Measurements from ENCODE around the gene KLF2. TPM values are rescaled to one million over a fixed set of nuclear protein-coding genes. Genes with fewer than 3 reads are reported as not detected.

KLF2 gene
- total and polyA plus RNA-seq, 2 donors (not counting 1 experiment from before 2014, with no cell fraction given) = 6.7 to 19.2 TPM

DNA sequence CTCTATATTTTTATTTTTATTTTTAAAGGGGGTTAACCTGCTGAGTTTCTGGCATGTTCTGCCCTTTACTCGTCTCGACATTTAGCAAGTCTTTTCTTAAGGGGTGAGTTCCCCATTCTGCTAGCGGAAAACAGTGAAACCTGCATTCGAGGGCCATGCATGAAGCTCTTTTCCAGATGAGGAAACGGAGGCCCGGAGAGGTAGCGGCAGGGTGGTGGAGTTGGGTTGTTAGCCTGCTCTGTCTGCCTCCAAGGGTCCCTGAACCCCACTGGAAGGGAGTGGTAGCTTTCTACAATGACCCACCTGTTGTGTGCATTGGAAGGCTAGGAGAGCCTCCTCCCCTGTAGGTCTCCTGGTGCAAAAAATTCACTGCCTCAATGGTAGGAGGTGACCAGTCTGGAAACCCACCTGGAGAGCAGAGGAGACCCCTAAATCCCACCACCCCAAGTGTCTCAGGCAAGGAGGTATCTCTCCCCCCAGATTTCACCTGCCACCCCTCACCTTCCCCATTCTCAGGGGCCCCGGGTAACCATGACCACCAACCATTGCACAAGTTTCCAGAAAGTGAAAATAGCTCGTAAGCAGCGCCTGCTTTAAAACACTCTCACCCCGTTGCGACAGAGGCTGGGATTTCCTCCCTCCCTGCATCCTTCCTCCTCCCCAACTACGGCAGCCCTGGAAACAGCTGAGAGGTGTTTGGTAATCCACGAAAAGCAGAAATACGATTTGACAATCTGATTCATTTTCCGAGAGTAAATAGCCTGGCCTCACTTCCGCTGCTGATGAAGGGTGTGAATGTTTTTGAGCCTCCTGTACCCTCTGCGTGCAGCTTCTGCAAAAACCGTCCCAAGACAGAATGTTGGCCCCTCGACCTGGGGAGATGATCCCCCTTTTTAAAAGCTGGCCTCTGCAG, 3.5 kb downstream of the KLF2 start:
- Histone ChIP-seq H3K4me3 (replicated peaks in 1 of 4; ENCODE audit: control extremely low read depth in 1 of 4, insufficient read depth in 1 of 4, low read depth in 3 of 4, low read length in 4 of 4) (peak overlapping the region in 3 of 4 experiments; percentile 11 to 37 (median 21)), H4K20me1 (ENCODE audit: control insufficient read depth, extremely low read depth, insufficient read depth, low read length) (no peaks in the 10 kb centered on the region), H3K4me1 (ENCODE audit: control insufficient read depth, extremely low read depth, insufficient read depth, low read length) (peaks cover 11% of the 10 kb centered on the region), H2AFZ (ENCODE audit: low read length) (no peak overlapping the region), H3K27me3 (ENCODE audit: control insufficient read depth, insufficient read depth, low read length) (no peaks in the 10 kb centered on the region), H3K9ac (ENCODE audit: insufficient read depth, low read length) (peak overlapping the region; percentile 41), H3K4me2 (ENCODE audit: extremely low read depth, insufficient read depth, low read length) (peak overlapping the region; percentile 51), H3K79me2 (ENCODE audit: control insufficient read depth, insufficient read depth, low read length) (peaks cover 22% of the 10 kb centered on the region), H3K9me3 (ENCODE audit: control insufficient read depth, insufficient read depth, low read depth, low read length) (no peaks in the 10 kb centered on the region), H3K36me3 (ENCODE audit: control insufficient read depth, insufficient read depth, low read length) (peaks cover 16% of the 10 kb centered on the region), H3K27ac (ENCODE audit: insufficient read depth, low read length) (peak overlapping the region; percentile 70)
- peak; percentile 41 to 96 for DNase-seq (ENCODE audit: low read depth in 2 of 2)
- TF ChIP-seq CTCF (conservative IDR thresholded peaks at IDR 0.05 in 1 of 2, IDR thresholded peaks at IDR 0.05 in 1 of 2; ENCODE audit: low read depth in 1 of 2, low read length in 2 of 2) = no peak
- TF ChIP-seq EZH2 (IDR thresholded peaks at IDR 0.05; ENCODE audit: low read length, missing control alignments) = no peak

DNA sequence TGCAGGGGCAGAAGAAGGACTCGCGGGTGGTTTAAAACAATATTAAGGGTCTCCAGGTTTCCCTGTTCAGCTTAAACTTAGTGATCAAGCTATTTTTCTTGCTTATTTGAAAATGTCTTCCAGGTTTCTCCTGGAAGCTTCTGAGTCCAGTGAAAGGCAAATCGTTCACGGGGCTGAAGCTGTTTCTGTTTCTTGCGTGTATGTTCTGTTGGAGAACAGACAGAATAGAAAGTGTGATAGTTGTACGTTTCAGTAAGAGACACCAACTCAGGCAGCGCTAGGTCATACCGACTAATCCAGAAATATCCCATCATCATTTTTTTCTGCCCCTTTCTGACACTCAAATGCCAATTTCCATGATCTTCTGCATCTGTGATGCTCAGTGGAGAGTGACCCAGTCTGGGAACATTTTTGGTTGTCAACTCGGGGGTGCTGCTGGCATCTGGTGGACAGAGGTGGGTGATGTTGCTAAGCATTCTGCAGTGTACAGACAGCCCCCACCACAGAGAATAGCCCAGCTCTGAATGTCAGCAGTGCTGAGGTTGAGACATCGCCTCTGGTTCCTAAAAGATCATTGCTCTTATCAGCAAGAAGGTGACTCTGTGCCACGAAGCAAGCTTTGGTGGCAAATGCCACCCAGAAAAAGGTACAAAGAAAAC, 4.3 kb downstream of the KLF2 start:
- TF ChIP-seq EZH2 (IDR thresholded peaks at IDR 0.05; ENCODE audit: low read length, missing control alignments) (no peak), CTCF (conservative IDR thresholded peaks at IDR 0.05 in 1 of 2, IDR thresholded peaks at IDR 0.05 in 1 of 2; ENCODE audit: low read depth in 1 of 2, low read length in 2 of 2) (no peak)
- Histone ChIP-seq H3K9ac (ENCODE audit: insufficient read depth, low read length) (no peak overlapping the region), H3K9me3 (ENCODE audit: control insufficient read depth, insufficient read depth, low read depth, low read length) (no peaks in the 10 kb centered on the region), H3K79me2 (ENCODE audit: control insufficient read depth, insufficient read depth, low read length) (peaks cover 22% of the 10 kb centered on the region), H3K4me2 (ENCODE audit: extremely low read depth, insufficient read depth, low read length) (no peak overlapping the region), H3K4me1 (ENCODE audit: control insufficient read depth, extremely low read depth, insufficient read depth, low read length) (peaks cover 10% of the 10 kb centered on the region), H3K4me3 (replicated peaks in 1 of 4; ENCODE audit: control extremely low read depth in 1 of 4, insufficient read depth in 1 of 4, low read depth in 3 of 4, low read length in 4 of 4) (peak overlapping the region in 1 of 4 experiments; percentile 37), H2AFZ (ENCODE audit: low read length) (no peak overlapping the region), H4K20me1 (ENCODE audit: control insufficient read depth, extremely low read depth, insufficient read depth, low read length) (no peaks in the 10 kb centered on the region), H3K36me3 (ENCODE audit: control insufficient read depth, insufficient read depth, low read length) (peaks cover 16% of the 10 kb centered on the region), H3K27ac (ENCODE audit: insufficient read depth, low read length) (peak overlapping the region; percentile 70), H3K27me3 (ENCODE audit: control insufficient read depth, insufficient read depth, low read length) (no peaks in the 10 kb centered on the region)
- no peak for DNase-seq (ENCODE audit: low read depth in 2 of 2)

DNA sequence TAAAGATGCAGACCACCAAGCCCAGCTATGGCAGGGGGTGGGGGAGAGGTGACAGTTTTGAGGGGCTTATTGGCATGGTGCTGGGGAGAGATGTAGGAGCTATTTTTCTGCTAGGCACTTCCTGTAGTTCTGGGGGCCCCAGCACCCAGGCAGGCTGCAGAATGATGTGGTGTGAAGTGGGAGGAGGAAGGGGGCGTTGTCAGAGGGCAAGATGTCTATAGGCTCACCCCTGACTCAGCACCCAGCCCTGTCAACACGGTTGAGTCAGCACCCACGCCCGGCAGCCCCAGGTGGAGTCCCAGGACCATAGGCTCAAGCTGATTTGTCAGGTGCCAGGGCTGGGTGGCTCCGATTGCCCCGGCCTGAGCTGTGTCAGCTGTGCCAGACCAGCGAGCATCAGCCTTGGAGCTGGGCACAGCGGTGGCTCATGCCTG, 5.8 kb downstream of the KLF2 start:
- peak; percentile 73 to 90 for DNase-seq (ENCODE audit: low read depth in 2 of 2)
- TF ChIP-seq EZH2 (IDR thresholded peaks at IDR 0.05; ENCODE audit: low read length, missing control alignments) (no peak), CTCF (conservative IDR thresholded peaks at IDR 0.05 in 1 of 2, IDR thresholded peaks at IDR 0.05 in 1 of 2; ENCODE audit: low read depth in 1 of 2, low read length in 2 of 2) (no peak)
- Histone ChIP-seq H3K27me3 (ENCODE audit: control insufficient read depth, insufficient read depth, low read length) (no peaks in the 10 kb centered on the region), H3K4me1 (ENCODE audit: control insufficient read depth, extremely low read depth, insufficient read depth, low read length) (peaks cover 8% of the 10 kb centered on the region), H3K9ac (ENCODE audit: insufficient read depth, low read length) (no peak overlapping the region), H3K4me3 (replicated peaks in 1 of 4; ENCODE audit: control extremely low read depth in 1 of 4, insufficient read depth in 1 of 4, low read depth in 3 of 4, low read length in 4 of 4) (no peak overlapping the region), H3K27ac (ENCODE audit: insufficient read depth, low read length) (peak overlapping the region; percentile 14), H3K4me2 (ENCODE audit: extremely low read depth, insufficient read depth, low read length) (no peak overlapping the region), H3K9me3 (ENCODE audit: control insufficient read depth, insufficient read depth, low read depth, low read length) (no peaks in the 10 kb centered on the region), H2AFZ (ENCODE audit: low read length) (no peak overlapping the region), H3K36me3 (ENCODE audit: control insufficient read depth, insufficient read depth, low read length) (peaks cover 16% of the 10 kb centered on the region), H3K79me2 (ENCODE audit: control insufficient read depth, insufficient read depth, low read length) (peaks cover 17% of the 10 kb centered on the region), H4K20me1 (ENCODE audit: control insufficient read depth, extremely low read depth, insufficient read depth, low read length) (no peaks in the 10 kb centered on the region)

All from fibroblast of lung (primary cell).